H1 (cell line): ENCODE measurements around the gene LRRC3B. TPM values are rescaled to one million over a fixed set of nuclear protein-coding genes. Genes with fewer than 3 reads are reported as not detected.

Source experiments
- CBX8 ChIP-seq: fragments of 300-800, 300-1000 bp; sonication (generic); IDR thresholded peaks from 2 replicates; pipeline ENCODE4 v1.7.1; 2016; ENCODE audit warnings: low read depth, low read length, borderline replicate concordance
- CHD1 ChIP-seq: IDR thresholded peaks from 2 replicates; pipeline ENCODE4 v1.6.1; 2012; ENCODE audit warnings: low read depth, low read length, improper control_type of control experiment
- polyA plus RNA-seq, 7 experiments: library from polyadenylated mRNA; depleted of rRNA in 3 of 7; stranded (reverse) in 5 of 7; unstranded in 2 of 7; fragments of >200 nt in 5 of 7; fragments of 200-250 nt in 2 of 7; gene quantifications; 1 replicate in 5 of 7; 2 replicates in 1 of 7; 4 replicates in 1 of 7; pipeline versions ENCODE4 v1.2.1 to v1.2.3, GENCODE V29; 2011 to 2013; ENCODE audit warnings: missing spikeins in 2 of 7, mixed read lengths in 2 of 7
- total RNA-seq: library from RNA; stranded (reverse); fragmentation: NEBNext Ultra II Directional; extraction: Animal tissue kit (Norgen Biotek cat#: 25700); gene quantifications from 2 replicates; pipeline ENCODE4 v1.2.1, GENCODE V29; 2021

The LRRC3B gene
- total and polyA plus RNA-seq, 2 of the 8 experiments (the other 6 are each of a cell fraction or from before 2014, with no cell fraction given), result 1.6 to 3.1 TPM

DNA sequence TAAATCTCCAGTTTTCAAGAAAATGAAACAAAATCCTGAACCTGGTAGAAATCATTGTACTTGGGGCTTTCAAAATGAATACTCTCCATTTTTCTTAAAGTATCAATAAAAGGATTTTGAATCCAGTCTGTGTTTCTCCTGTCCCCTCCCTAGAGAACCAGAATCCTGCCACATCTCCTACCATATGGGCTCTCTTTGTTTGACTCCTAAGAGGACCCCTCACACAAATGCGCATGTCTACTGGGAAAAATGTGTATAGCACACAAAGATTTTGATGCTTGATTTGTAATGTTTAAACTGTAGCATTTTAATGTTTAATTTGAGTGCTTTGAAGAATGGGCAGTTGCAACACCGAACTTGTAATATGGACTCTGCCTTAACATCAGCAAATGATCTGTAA lies 25.9 kb downstream of the LRRC3B start (continued):
- TF ChIP-seq CBX8 (no peak), CHD1 (no peak)
